ENCODE data around the gene NAA80.
"Not testable (repeated sequence)": the region's sequence is repeated elsewhere in the genome, so short reads cannot be mapped to it uniquely, and the experiment has no call there.

Gene NAA80

DNA sequence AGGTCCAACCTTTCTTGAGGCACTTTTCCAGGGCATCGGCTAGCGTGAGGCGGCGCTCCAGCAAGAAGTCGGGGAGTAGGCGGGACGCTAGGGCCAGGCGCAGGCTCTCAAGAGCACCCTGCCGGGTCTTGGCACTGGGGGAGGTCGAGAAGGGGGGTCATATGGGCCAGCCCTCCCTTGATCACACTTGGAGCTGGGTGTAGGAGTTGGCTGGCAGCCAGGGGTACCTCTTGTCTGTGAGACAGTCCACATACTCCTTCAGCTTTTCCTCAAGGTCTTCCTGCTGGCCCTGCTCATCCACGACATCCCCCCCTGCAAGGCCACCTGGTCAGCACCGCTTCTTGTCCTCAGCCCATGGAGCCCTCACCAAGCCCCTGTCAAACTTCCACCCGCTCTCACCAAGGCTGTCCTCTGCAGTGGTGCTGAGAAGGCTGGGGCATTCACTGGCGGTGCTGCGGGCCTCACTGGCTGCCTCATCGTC, 9.0 kb downstream of the NAA80 start:
- DNase-seq (ENCODE audit: low read depth, low spot score): no peak

DNA sequence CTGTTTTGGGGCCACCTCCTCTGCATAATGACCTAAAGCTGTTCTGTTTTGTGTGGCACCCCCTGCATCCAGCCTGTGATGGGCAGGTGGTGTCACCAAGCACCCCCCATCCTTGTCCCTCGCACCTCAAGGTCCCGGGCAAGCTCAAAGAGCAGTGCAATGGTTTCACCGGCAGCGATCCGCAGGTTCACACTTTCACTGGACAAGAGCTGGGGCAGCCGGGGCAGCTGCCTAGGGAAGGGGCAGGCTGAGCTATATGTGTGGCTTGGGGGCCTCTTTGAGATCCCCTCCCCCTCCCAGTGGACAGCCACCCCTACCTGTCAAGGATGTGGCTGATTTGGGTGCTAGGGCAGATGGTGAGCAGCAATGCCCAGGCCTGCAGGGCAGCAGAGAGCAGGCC, 10.1 kb downstream of the NAA80 start:
- DNase-seq (ENCODE audit: low read depth, low spot score): no peak

DNA sequence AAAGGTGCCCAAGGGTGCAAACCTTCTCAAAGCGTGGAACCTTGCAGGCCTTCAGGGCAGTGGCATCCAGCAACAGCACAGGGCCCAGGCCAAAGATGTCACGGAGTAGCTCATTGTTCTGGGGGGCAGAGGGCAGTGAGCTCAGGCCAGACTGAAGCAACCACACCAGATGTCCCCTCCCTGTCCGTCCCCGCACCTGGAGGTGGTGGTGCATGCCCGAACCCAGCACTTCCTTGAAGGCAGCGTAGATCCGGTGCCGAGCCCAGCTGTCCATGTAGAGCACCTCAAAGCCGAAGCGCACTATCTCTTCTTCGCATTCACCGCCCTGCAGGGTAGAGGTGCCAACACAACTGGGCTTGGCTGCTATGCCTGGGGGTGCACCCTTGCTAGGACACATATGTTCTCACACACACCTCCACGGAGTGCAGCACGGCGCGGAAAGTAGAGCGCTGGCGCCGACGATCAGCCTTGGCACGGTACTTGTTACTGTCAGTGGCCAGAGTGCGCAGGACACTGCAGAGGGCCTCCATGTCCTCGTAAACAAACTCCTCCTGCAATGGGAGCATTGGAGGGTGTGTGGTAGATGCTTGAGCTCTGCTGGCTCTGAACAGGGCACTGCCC, 10.7 kb downstream of the NAA80 start:
- DNase-seq (ENCODE audit: low read depth, low spot score): no peak

DNA sequence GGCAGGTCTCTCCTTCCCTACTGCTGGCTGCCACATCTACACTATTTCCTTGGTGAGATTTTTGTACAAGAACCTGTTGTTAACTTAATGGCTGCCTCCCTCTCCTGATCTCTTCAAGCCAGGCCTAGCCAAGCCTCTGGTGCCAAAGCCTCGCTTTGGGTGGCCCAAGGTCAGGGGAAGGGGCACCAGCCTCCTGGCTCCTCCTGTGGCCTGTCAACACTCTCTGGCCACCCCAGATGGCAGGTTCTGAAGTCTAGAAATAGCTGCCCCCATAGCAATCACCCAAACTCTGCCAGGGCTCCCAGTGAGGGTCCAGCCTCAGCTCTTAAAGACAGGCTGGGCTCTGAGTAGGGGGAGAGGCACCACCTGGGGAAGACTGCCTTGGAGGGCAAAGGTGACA, 11.9 kb downstream of the NAA80 start:
- DNase-seq (ENCODE audit: low read depth, low spot score): no peak

DNA sequence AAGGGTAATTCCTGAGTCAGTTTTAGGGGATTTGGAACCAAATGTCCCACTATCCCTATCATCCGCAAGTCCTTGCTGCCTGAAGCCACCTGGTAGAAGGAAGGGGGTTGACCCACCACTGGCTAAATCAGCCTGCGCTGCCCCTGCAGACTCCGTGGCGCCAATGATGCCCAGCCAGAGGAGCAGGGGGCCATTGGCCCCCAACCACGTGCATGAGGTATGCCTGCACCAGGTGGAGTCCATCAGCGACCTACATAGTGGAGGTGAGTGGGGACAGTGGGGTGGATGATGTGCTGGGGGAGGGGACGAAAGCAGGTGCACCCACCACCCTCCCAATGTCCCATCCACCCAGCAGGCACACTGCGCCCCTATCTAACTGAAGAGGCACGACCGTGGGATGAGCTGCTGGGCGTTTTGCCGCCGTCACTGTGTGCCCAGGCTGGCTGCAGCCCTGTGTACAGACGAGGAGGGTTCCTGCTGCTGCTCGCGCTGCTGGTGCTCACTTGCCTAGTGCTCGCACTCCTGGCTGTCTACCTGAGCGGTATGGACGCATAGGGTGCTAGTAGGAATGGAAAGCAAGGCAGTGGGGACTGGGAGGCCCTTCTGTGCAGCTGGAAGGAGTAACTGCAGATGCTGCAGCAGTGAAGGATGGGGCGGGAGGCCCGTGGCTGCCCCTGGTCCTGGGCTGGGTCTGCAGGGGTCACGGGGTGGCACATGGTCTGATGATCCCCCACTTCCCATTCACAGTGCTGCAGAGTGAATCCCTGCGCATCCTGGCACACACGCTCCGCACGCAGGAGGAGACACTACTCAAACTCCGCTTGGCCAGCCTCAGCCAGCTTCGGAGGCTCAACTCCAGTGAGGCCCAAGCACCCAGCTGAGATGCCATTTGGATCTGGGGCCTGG, 12.6 kb downstream of the NAA80 start:
- no peak for DNase-seq (ENCODE audit: low read depth, low spot score)

DNA sequence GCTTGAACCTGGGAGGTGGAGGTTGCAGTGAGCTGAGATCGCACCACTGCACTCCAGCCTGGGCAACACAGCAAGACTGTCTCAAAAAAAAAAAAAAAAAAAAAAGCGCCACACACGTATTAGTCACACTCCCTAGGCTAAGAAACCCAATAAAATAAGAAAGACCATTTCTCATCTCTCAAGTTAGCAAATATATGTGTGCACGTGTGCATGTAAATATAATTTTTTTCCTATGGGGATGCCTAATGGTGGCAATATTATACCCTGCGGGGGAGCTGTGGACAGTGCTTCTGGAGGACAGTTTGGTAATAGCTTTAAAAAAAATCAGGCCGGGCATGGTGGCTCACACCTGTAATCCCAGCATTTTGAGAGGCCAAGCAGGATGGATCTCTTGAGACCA, 15.1 kb downstream of the NAA80 start:
- not testable (repeated sequence) for DNase-seq (ENCODE audit: low read depth, low spot score)

DNA sequence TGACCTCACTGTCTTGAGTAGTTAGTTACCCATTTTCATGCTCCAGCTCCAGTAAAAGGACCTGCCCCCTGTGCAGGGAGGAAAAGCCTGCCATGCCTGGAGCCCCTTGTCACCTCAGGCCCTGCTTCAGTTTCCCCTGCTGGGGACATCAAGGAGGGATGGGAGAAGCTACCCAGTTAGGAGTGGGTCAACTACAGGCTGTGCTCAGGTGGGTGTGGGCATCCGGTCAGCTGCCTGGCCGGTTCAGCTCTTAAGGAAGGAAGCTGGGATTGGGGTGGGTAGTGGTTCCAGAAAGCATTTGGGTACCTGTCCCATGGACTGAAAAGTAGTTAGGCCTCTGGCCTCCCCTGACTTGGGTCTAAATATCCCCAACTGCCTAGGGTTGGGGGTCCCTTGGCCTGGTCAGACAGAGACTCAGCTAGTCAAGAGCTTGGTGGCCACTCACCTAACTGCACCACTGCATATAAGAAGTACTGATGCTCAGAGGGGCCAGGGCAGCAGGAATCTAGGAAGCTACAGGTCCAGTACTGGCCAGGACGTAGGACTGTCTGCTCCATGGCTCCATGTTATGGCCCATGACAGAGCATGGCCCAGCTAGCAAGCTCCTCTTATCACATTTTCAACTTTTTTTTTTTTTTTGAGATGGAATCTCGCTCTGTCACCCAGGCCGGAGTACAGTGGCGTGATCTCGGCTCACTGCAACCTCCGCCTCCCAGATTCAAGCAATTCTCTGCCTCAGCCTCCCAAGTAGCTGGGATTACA, 19.8 kb downstream of the NAA80 start:
- DNase-seq (ENCODE audit: low read depth, low spot score): no peak

DNA sequence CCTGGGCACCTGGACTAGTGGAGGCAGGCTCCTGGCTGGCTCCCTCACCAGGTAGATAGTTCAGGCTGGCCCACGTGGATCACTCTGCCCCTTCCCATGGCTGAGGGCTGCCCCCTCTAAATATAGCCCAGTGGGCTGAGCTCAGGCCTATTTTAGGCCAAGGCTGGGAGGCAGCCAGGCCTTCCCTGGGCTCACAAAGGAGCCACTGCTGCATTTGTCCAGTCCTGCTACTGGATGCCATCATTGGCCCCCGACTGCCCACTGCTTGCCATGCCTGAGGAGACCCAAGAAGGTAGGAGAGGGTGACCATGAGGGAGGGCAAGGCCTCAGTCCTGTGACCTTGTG, 20.4 kb downstream of the NAA80 start, which contains the start of gene LSMEM2:
TSS of gene LSMEM2 (plus strand) at position 208 of the 345 bp plus-strand sequence. CDS start at position 235, 27 bp downstream.
- DNase-seq (ENCODE audit: low read depth, low spot score): no peak

DNA sequence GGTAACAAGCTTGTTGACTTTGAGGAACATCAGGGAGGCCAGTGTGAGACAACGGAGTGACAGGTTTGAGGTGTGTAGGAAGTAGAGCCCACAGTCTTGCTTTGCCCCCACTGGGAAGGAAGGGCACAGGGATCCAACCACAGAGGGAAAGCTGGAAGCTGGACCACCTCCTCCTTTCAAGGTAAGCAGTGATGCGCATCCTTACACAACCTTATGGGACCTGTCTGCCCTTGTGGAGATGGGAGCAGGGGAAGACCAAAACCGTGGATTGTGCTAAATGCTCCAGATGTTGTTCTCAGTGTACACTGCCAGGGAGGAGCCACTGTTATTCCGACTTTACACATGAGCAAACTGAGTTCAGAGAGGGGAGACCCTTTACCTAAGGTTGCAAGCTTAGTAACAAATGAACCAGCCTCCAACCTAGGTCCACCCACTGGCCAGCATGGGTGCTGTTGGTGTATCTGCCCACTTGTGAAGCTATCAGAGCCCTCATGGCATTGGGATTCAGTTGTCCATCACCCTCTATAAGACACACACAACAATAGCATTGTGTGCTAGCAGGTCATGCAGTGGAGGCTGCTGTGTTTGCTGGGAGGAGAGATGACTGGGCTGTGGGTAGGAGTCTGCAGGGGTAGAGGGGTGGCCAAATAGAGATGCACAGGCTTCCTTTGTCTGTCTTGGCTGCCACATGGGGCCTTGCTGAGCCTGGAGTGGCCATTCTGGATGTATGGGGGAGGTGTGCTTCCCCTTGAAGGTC, 20.9 kb downstream of the NAA80 start:
- DNase-seq (ENCODE audit: low read depth, low spot score): no peak

DNA sequence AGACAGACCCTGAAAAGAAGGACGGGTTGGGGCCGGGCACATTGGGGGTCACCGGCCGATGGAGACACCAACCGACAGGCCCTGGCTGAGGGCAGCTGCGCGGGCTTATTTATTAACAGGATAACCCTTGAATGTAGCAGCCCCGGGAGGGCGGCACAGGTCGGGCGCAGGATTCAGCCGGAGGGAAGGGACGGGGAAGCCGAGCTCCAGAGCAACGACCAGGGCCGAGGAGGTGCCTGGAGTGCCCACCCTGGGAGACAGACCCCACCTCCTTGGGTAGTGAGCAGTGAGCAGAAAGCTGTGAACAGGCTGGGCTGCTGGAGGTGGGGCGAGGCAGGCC, 22.5 kb downstream of the NAA80 start:
- no peak for DNase-seq (ENCODE audit: low read depth, low spot score)

DNA sequence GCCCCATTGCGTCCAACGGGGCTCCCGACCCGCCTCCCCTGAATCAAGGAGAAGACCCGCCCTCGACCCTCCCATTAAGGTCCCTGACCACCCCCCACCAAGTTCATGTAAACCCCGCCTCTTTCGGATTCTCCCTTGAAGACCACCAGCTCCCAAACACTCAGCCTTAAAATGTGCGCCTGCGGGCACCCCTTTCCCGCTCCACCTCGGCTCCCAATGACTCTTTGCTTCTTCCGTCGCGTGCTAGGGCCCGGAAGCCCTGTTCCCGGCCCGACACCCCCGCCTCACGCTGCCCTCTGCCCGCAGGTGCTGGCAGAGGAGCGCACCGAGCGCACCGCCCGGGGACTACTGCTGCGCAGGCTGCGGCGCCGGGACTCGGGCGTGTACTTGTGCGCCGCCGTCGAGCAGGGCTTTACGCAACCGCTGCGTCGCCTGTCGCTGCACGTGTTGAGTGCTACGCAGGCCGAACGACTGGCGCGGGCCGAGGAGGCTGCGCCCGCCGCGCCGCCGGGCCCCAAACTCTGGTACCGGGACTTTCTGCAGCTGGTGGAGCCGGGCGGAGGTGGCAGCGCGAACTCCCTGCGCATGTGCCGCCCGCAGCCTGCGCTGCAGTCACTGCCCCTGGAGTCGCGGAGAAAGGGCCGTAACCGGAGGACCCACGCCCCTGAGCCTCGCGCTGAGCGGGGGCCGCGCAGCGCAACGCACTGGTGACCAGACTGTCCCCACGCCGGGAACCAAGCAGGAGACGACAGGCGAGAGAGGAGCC, 23.0 kb downstream of the NAA80 start:
- no peak for DNase-seq (ENCODE audit: low read depth, low spot score)

DNA sequence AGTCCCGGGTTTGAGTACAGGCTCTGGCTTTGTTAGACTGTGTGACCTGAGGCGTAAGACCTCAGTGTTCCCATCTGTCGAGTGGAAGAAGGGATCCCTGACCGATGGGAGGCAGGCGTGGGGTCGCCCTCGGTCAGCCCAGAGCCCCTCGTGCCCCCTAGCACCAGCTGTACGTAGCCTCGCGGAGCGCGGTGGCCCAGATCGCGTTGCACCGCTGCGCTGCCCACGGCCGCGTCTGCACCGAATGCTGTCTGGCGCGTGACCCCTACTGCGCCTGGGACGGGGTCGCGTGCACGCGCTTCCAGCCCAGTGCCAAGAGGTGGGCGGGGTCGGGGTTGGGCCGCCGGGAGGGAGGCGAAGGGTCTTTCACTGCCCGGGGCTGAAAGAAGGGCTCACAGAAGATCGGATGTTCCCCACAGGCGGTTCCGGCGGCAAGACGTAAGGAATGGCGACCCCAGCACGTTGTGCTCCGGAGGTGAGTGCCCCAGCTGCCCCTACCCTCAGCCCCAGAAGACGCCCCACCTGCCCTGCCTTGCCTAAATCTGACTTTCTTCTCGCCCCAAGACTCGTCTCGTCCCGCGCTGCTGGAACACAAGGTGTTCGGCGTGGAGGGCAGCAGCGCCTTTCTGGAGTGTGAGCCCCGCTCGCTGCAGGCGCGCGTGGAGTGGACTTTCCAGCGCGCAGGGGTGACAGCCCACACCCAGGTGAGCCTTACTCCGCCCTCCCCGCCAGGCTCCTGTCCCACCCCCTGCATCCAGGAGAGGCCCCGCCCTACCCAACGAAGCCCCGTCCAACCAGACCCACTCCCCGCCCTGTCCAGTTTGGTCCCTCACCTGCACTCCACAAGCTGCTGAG, 23.8 kb downstream of the NAA80 start:
- DNase-seq (ENCODE audit: low read depth, low spot score): no peak

DNA sequence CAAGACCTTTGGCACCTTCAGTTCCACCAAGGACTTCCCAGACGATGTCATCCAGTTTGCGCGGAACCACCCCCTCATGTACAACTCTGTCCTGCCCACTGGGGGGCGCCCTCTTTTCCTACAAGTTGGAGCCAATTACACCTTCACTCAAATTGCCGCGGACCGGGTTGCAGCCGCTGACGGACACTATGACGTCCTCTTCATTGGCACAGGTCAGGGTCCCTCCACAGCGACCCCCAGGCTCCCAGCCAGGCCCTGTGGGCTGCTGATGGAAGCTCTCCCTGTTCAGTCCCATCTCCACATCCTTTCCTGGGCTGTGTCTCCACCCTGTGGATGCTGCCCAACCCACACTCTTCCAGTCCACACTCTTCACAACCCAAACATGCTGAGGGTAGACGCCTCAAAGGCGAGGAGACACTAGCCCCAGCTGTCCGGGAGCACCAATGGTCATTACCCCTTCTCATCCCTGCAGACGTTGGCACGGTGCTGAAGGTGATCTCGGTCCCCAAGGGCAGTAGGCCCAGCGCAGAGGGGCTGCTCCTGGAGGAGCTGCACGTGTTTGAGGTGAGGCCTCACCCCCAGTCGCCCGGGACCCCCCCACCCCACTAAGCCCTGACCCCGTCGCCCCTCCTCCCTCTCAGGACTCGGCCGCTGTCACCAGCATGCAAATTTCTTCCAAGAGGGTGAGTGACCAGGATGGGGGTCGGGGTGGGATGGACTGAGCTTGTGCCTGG, 24.7 kb downstream of the NAA80 start:
- DNase-seq (ENCODE audit: low read depth, low spot score): no peak

DNA sequence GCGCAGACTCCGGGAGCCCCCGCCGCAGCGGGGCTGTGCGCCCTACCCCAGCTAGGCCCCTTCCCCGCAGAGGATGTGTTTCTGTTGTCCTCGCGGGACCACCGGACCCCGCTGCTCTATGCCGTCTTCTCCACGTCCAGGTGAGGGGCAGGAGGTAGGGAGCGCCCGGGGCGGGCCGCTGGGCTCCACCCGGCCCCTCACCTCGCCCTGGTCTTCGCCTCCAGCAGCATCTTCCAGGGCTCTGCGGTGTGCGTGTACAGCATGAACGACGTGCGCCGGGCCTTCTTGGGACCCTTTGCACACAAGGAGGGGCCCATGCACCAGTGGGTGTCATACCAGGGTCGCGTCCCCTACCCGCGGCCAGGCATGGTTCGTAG, 25.5 kb downstream of the NAA80 start:
- DNase-seq (ENCODE audit: low read depth, low spot score): no peak

DNA sequence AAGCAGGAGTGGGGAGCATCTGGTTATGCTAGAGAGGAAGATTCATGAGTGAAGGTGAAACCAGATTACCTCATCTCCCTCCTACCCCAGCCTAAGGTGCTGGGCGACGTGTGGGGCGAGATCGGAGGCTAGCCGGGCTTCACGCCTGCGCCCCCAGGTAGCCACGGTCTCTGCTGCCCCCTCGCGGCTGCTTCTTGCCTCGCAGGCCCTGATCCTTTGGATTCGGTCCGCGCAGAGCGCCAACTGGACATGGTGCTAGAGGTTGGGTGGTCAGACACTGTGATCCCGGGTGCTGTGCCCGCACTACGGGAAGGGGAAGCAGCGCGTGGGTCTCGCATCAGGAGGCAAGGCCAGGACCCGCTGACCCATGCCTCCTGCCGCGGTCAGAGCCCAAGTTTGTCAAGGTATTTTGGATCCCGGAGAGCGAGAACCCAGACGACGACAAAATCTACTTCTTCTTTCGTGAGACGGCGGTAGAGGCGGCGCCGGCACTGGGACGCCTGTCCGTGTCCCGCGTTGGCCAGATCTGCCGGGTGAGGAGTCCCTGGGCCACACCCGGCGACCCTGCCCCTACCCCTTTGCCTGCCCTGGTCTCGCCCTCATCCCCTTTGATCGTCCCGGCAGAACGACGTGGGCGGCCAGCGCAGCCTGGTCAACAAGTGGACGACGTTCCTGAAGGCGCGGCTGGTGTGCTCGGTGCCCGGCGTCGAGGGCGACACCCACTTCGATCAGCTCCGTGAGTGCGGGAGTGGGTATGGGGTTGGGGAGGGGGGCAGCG, 26.1 kb downstream of the NAA80 start:
- DNase-seq (ENCODE audit: low read depth, low spot score): no peak

DNA sequence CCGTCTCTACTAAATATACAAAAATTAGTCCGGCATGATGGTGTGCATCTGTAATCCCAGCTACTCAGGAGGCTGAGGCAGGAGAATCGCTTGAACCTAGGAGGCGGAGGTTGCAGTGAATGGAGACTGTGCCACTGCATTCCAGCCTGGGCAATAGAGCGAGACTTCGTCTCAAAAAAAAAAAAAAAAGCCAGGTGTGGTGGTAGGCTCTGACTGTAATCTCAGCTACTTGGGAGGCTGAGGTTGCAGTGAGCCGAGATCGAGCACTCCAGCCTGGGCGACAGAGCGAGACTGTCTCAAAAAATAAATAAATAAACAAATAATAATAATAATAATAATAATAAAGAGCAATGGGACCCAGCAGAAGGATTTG, 26.7 kb downstream of the NAA80 start:
- not testable (repeated sequence) for DNase-seq (ENCODE audit: low read depth, low spot score)

DNA sequence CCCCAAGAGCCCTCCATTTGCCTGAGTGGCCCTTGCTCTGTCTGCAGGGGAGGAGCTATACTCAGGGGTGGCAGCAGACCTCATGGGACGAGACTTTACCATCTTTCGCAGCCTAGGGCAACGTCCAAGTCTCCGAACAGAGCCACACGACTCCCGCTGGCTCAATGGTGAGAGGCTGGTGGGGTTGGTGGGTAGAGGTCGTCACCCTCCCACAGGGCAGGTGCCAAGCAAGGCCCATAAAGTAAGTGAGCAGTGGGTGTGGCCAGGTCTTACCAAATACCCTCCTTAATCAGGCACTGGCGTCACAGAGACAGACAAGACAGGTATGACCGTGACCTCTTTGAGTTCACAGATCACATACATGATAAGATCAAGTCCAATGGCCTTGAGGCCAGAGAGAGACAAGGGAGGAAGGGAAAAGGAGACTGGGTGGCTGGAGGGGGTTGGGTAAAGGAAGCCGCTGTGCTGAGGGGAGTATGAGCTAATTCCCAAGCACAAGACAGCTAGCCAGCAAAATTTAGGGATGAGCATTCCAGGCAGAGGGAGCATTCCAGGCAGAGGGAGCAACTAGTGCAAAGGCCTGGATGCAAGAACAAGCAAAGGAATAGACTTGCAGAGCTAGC, 27.8 kb downstream of the NAA80 start:
- DNase-seq (ENCODE audit: low read depth, low spot score): no peak
